Posterior cingulate gyrus (tissue), 11 donors: ENCODE measurements around the gene OVCH2.
"Not testable (repeated sequence)": the region's sequence is repeated elsewhere in the genome, so short reads cannot be mapped to it uniquely, and the experiment has no call there.

Source experiments
- DNase-seq, 10 donors: peaks; one replicate each; pipeline versions ENCODE4 v3.0.0 to v3.0.0-alpha.2; 2020 to 2021; ENCODE audit warnings: mixed read lengths in 3 of 10
- intact Hi-C: fragments of 100-400 bp; cut with DNase I; formaldehyde crosslinking; loops from one replicate; pipeline ENCODE4 v1.15.1; 2023

Gene OVCH2

GRCh38 chr11:7672960-7673723 is 33.1 kb downstream of the OVCH2 start, which contains the start of gene CYB5R2:
TSS of gene CYB5R2 (minus strand) at chr11:7673500. CDS start at chr11:7672825, 675 bp downstream.
- intact Hi-C loops: no loop called here
- peak in 9 of 10 donors; percentile 45 to 94 (median 71) for DNase-seq

DNA sequence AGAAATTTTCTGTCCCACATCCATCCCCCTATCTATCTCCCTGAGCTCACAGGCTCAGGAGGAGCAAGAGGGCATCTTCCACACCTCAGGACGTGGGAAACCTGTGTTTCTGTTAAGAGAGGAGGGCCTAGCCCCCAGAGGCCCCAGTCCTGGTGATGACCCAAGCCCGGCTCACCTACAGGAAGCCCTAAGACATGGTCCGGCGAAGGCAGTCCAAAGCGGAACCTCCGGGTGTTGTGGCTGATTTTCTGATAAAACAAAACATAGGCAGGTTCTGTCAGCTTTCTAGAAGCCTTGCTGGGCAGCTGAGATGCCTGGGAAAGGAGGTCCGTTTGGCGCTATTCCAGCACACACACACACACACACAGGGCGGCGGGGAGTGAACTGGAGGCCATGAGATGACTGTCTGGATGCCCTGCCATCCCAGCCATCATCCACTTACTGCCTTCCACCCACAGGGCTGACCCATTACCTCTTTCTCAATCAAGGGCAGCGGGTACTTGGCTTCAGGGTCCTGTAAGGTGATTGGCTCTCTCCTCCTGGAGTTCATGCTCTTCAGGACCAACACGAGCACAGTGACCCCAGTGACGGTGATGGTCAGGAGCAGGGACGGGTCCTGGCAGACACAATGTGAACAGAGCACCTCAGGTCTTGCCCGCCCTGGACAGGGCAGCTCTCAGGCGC is 33.9 kb downstream of the OVCH2 start:
- no peak for DNase-seq
- intact Hi-C loops: no loop called here

DNA sequence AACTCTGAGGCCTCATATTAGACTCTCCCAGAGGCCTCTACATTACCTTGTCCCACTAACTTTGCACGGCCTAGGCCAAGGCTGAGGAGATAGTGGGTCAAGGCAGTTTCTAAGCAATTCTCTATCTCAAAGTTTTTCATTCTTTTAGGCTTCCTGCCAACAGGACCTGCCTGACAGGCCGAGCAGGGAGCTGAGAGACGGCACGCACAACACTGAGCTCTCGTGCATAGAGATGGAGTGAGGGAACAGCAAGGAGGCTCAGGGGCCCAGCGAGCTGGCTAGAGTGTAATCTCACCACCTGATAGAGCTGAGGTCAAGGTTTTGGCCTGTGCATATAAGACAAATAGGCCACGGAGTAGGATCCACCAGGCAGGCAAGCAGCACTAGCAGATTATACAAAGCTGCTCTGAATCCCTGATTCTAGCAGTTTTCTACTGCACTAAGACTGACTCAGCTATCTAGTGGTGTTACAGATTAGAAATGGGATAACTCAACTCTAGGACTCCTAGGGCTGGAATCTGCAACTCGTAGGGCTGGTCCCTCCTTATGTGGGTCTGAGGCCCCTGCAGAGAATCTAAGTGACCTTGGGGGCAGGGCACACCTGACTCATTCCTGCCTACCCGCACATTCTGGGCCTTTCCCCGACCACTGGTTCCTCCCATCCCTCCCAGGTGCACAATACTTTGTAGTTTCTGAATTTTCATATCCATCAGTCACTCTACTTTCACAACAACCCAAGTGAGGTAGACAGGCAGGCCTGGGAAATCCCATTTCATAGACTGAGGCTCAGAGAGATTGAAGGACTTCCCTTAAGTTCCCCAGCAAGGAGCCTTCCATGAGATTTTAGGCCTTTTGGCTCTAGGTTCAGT is 34.7 kb downstream of the OVCH2 start:
- intact Hi-C loops: no loop called here

DNA sequence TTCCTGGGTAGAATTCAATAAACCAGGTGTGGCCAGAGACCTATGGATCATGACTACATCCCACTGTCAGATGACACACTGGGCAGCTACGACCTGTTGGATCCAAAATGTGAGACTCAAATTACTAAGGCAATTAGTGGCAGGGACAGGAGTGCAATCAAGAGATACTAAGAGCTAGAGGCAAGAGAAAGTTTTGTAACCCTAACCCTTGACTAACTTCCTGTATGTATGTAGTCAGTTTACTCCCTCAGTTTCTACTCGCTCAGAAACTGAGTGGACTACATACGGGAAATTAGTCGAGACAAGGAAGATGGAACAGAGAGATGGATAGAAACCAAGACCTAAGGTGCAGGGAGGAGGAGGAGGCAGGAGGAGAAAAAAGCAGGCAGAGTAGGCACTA is 35.6 kb downstream of the OVCH2 start:
- intact Hi-C loops: no loop called here
- DNase-seq: no peak

More for the DNA sequence above, 34.7 kb downstream of the OVCH2 start:
- DNase-seq: no peak

- peak in 1 of 10 donors; percentile 39 for DNase-seq
- intact Hi-C loops: loop anchor here (5.0 kb wide), 1 partner anchor 157 kb away; the partner anchor contains the start of gene PPFIBP2
These were observed 37.4 kb downstream of the OVCH2 start for GRCh38 chr11:7668911-7669310.

DNA sequence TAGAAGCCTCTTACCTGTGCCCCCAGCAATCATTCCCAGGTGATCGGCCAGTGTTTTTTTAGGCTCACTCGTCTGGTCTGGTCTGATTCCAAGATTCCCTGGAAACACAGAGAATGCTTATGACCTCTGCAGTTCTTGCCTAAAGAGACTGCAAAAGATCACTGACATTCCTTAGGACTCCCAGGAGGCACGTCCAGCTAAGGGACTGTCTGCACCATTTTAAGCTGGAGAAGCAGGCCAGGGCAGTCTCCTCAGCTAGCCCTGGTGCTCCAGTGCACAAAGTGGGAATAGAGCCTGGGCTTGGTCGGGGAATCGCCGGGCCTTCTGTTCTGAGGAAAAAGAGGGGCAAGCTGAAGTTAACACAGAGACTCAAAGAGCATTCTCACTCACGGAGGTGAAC is 37.8 kb downstream of the OVCH2 start:
- DNase-seq: peak in 1 of 10 donors; percentile 22
- intact Hi-C loops: loop anchor here (5.0 kb wide), 1 partner anchor 156 kb away; the partner anchor contains the start of gene PPFIBP2

DNA sequence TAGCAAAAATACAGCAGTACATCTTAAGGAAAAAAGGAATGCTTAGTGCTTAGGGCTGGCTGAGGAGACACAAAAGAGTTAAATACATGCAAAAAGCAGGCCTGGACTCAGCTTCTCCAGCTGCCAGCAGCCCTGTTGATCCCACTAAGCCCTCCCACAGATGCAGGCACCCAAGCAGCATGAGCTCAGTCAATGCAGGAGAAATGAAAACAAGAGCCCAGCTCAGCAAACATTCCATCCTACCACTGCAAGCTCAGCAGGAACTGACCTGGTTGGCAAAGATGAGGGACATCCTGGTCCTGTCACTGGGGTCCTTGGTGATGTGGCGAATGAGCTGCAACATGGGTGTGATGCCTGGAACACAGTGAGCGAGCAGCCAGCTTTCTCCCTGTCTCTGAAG is 38.8 kb downstream of the OVCH2 start:
- peak in 1 of 10 donors; percentile 39 for DNase-seq
- intact Hi-C loops: loop anchor here (5.0 kb wide), 1 partner anchor 155 kb away; the partner anchor contains the start of gene PPFIBP2

- peak in 1 of 10 donors; percentile 70 for DNase-seq
- intact Hi-C loops: loop anchor here (5.0 kb wide), 1 partner anchor 154 kb away; the partner anchor contains the start of gene PPFIBP2
These were observed 39.9 kb downstream of the OVCH2 start for GRCh38 chr11:7666292-7666866.

DNA sequence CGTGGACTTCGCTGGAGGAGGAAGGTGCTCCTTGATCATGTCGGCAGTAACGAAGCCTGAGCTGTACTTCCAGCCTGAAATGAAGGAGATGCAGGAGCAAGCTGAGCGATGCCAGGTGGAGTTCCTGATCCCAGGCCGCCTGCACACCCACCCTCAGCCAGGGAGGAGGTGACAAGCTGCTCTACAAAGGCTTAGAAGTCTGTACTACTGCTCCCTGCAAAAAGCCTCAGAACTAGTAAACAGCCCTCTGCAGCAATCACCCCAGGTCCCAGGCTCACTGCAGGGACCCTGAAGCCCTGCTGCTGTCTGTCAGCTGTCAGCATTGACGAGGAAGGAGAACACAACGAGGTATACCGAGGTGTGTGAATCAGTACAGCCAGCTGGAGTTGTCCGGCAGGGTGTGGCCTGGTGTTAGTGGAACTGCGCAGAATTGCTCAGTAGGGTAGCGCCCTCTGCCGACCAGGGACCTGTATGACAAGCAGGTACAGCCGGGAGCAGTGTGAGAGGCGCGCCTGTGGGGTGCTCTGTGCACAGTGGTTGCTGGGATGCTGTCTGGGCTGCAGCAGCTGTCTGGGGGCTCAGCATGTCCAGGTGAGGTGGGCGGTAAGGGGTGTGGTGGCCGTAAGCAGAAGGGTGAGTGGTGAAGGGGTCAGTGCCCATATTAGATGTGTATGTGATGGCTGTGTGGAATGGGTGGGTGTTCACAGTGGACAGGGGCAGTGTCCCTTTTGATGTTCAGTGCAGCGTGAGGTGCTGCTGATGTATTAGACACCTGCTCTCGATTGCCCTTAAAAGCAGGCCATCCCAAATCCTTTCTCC is 40.6 kb downstream of the OVCH2 start:
- DNase-seq: peak in 9 of 10 donors; percentile 47 to 96 (median 74)
- intact Hi-C loops: loop anchor here (5.0 kb wide), 1 partner anchor 153 kb away; the partner anchor contains the start of gene PPFIBP2

DNA sequence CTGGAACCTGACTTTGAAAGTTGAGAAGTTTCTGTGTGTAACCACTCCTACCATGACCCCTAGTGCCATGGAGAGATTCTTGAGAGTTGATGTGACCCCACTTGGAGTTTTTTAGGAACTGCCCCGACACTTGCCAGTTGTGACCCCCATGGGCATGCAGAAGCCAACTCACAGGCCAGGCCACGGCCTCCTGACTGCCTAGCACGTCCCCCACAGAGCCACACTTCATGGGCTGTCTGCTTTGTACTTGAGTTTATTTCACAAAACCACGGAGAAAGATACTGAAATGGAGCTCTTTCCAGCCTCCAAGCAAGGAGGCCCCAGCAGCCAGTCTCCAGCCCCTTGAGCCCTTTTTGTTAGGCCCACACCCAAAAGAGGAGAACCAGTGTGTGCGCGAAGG is 41.4 kb downstream of the OVCH2 start:
- no peak for DNase-seq
- intact Hi-C loops: loop anchor here (5.0 kb wide), 1 partner anchor 153 kb away; the partner anchor contains the start of gene PPFIBP2

- intact Hi-C loops: not testable (repeated sequence)
- peak in 1 of 10 donors; percentile 41 for DNase-seq
These were observed 42.7 kb downstream of the OVCH2 start for GRCh38 chr11:7663531-7663930.

DNA sequence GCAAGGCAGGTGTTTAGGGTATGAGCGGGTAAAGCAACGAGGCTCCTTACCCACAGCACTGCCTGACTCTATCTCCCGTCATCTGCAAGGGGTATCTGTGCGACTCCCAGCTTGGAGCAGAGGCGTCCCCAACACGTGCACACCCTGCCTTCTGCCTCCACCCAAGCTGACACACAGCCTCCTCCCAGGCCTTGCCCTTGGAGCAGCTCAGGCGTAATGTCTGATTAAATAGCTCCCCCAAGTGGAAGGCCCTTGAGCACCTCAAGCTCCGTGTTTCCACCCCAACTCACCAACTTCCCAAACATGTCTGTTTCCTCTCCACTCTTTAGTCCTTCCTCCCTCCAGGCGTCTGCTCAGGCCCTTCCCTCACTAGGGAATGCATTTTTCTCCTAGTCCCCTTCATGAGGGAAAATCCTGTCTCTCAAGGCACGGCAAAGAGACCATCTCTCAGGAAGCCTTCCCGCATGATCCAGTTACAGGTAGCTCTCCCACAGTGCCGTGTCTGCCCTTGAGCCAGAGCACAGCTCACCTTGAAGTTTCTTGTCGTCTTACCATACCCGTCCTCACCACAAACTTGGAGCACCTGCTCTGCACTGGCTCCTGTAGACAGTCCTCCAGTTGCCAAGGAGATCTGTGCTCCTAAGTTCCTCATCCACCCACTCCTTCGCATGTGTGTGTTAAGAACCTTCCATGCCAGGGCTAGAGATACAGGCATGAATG is 48.8 kb downstream of the OVCH2 start:
- intact Hi-C loops: loop anchor here (1.0 kb wide), 1 partner anchor 86 kb away; no protein-coding TSS in a partner anchor
- DNase-seq: peak in 9 of 10 donors; percentile 50 to 96 (median 65)

DNA sequence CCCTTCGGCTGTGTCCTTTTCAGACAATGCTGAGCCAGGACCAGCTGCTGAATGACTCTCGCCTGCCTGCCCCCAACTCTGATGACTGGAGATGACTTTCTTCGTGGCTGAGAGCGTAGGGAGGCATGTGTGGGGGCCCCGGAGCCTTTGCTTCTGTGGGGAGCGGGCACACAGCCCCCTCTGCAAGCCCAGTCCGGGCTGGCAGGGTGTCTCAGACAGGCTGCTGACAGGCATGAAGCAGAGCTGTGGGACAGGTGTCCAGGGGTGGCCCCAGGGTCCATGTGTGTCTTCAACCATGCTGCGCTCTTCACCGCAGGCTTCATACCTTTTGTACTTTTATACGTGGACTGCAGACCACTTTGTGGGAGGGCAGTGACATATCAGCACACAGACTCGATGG is 49.6 kb downstream of the OVCH2 start:
- DNase-seq: no peak
- intact Hi-C loops: loop anchor here (1.0 kb wide), 1 partner anchor 85 kb away; no protein-coding TSS in a partner anchor

- no peak for DNase-seq
- intact Hi-C loops: no loop called here
These were observed 50.7 kb downstream of the OVCH2 start for GRCh38 chr11:7655253-7656217.

GRCh38 chr11:7654195-7654705 is 52.0 kb downstream of the OVCH2 start:
- intact Hi-C loops: no loop called here
- DNase-seq: peak in 1 of 10 donors; percentile 19

DNA sequence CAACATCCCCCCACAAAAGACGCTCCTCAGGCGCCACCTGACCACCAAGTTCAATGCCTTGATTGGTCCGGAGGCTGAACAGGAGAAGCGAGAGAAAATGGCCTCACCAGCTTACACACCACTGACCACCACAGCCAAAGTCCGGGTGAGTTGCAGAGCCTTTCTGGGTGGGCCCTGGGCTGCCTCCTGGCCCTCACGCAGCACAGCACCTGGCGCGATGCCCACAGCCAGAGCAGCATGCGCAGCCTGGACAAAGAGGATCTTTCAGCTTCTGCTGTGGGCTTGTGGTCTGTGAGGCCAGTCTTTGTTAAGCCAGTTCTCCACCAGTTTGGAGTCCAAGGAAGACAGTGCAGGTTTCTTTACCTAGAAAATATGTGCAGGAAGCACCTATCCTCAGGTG is 54.6 kb downstream of the OVCH2 start:
- peak in 9 of 10 donors; percentile 64 to 96 (median 74) for DNase-seq
- intact Hi-C loops: no loop called here

GRCh38 chr11:7651140-7651551 is 55.1 kb downstream of the OVCH2 start:
- intact Hi-C loops: no loop called here
- DNase-seq: peak in 2 of 10 donors; percentile 45 to 89
